Measurements from ENCODE around the gene OXSR1. TPM values are rescaled to one million over a fixed set of nuclear protein-coding genes. Genes with fewer than 3 reads are reported as not detected.

Gene OXSR1
- total RNA-seq, 1 donor from 2014 or later, result 95.3 TPM

DNA sequence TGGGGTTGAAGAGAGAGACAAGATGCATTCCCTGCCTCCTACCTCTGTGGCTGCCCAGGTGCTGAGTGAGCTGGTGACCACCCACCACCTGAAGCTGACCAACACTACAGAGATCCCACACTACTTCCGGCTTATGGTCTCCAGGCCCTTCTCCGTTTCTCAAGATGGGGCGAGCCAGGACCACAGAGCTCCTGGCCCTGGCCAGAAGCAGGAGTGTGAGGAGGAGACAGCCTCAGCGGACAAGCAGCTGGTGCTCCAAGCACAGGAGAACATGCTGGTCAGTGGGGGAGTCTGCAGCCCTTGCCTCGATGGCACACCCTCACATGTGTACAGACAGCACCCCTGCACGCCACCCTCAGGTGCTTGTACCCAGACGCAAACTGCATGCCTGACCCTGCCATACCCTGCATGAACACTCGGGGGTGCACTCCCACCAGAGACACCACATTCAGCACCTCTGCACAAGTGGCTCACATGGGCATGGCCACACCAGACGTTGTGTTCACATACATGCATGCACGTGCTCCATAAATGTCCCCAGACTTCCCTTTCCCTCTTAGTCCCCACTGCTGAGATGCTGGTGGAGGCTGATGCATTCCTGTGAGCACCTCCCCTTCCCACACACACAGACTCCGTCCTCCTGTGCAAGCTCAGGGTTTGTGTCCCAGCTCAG lies 47.5 kb upstream of the OXSR1 start:
- DNase-seq (ENCODE audit: low read depth) (peak; percentile 57), FAIRE-seq (peak; percentile 43)
- H3K27me3 ChIP-seq (ENCODE audit: control insufficient read depth, insufficient read depth, low read length), result no peaks in the 10 kb centered on the region
- TF ChIP-seq, protein P1, sequence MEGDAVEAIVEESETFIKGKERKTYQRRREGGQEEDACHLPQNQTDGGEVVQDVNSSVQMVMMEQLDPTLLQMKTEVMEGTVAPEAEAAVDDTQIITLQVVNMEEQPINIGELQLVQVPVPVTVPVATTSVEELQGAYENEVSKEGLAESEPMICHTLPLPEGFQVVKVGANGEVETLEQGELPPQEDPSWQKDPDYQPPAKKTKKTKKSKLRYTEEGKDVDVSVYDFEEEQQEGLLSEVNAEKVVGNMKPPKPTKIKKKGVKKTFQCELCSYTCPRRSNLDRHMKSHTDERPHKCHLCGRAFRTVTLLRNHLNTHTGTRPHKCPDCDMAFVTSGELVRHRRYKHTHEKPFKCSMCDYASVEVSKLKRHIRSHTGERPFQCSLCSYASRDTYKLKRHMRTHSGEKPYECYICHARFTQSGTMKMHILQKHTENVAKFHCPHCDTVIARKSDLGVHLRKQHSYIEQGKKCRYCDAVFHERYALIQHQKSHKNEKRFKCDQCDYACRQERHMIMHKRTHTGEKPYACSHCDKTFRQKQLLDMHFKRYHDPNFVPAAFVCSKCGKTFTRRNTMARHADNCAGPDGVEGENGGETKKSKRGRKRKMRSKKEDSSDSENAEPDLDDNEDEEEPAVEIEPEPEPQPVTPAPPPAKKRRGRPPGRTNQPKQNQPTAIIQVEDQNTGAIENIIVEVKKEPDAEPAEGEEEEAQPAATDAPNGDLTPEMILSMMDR (IDR thresholded peaks at IDR 0.05; ENCODE audit: insufficient read depth, low read length, severe bottlenecking), result peak; percentile 94
- H3K4me3 ChIP-seq (ENCODE audit: low read depth, low read length), result no peak overlapping the region
- peaks cover 15% of the 10 kb centered on the region for H3K36me3 ChIP-seq (ENCODE audit: control insufficient read depth, insufficient read depth, low read length)

DNA sequence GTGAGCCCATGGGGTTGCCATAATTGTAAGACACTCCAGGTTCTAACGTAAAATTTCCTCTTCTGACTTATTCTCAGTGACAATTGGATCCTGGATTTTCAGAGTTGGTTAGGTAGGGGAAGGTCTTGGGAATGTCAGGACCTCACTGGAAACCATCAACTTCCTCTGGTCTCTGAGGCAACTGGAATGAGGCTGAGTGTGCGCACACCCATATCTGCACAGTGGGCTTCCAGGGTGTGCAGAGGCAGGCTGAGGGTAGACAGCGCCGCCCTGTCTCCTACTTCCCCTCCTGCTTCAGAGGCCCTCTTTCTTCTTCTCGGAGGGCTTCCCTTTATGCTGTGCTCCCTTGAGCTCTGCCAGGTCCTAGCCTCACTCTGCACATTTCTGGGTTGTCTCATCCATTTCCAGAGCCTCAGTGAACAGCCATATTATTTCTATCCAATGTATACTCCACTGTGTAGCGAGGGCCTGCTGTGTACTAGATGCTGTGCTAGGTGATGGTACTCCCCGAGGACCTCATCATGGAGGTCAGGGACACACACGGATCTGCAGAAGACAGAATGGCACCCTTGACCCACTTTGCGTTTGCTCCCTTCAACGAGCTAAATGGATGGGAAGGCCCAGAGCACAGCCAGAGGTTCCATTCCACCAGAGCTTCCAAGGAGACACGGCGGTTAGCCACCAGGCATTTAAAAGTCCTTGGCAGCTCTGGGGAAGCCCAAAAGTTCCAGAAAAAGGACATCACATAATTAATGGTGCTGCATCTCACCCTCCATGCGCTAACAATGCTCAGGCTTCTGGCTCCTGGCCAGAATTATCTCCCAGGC lies 46.7 kb upstream of the OXSR1 start:
- DNase-seq (ENCODE audit: low read depth) (no peak), FAIRE-seq (no peak)
- H3K27me3 ChIP-seq (ENCODE audit: control insufficient read depth, insufficient read depth, low read length), result no peaks in the 10 kb centered on the region
- peaks cover 18% of the 10 kb centered on the region for H3K36me3 ChIP-seq (ENCODE audit: control insufficient read depth, insufficient read depth, low read length)
- H3K4me3 ChIP-seq (ENCODE audit: low read depth, low read length), result no peak overlapping the region
- TF ChIP-seq, protein P1 (IDR thresholded peaks at IDR 0.05; ENCODE audit: insufficient read depth, low read length, severe bottlenecking), result no peak

DNA sequence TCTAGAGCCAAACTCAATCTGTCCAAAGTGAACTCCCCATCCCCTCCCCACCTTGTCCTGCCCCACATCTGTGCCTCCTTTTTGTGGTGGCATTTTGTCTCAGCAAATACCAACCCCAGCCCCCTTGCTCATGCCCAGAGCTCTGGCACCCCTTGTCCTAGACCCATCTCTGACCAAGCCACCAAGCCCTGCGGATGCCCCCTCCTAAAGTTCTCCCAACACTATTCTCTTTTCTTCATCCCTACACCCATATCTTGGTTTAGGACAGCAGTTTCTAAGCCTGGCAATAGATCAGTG lies 46.1 kb upstream of the OXSR1 start:
- Histone ChIP-seq H3K4me3 (ENCODE audit: low read depth, low read length) (no peak overlapping the region), H3K27me3 (ENCODE audit: control insufficient read depth, insufficient read depth, low read length) (no peaks in the 10 kb centered on the region), H3K36me3 (ENCODE audit: control insufficient read depth, insufficient read depth, low read length) (peaks cover 18% of the 10 kb centered on the region)
- DNase-seq (ENCODE audit: low read depth), result no peak
- TF ChIP-seq, protein P1 (IDR thresholded peaks at IDR 0.05; ENCODE audit: insufficient read depth, low read length, severe bottlenecking), result no peak
- no peak for FAIRE-seq

DNA sequence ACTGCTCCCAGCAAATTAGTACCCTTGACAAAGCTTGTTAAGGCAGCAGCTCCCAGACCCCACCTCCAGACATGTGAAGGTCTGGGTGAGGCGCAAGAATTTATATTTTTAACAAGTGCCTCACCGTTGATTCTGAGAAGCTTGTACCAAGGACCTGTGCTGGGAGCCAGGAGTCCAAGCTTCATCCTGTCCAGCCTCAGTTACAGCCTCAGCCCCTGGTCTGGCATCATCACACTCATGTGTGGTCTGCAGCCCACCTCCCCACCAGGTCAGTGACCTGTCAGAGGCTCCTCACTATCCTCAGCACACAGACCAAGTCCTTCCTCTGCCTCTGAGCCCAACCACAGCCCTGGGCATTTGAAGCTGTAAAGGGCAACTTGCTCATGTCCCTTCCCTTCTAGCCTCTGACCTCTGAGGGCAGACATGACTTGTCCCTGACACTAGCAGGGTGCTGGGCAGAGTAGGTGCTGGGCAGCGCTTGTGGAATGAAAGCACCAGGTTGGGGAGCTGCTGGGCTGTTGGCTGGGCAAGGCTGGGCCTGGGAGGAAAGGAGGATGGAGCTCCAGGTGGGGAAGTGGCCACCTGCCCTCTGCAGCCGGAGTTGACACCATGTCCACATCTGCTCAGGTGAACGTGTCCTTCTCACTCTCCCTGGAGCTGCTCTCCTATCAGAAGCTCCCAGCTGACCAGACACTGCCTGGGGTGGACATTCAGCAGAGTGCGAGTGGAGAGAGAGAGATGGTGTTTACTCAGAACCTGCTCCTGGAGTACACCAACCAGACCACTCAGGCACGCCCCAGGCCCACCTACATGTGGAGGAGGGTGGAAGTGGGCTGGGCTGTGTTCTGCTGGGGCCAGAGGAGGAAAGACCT lies 45.3 kb upstream of the OXSR1 start:
- FAIRE-seq (no peak), DNase-seq (ENCODE audit: low read depth) (no peak)
- no peak overlapping the region for H3K4me3 ChIP-seq (ENCODE audit: low read depth, low read length)
- H3K27me3 ChIP-seq (ENCODE audit: control insufficient read depth, insufficient read depth, low read length), result no peaks in the 10 kb centered on the region
- TF ChIP-seq, protein P1 (IDR thresholded peaks at IDR 0.05; ENCODE audit: insufficient read depth, low read length, severe bottlenecking), result no peak
- peaks cover 18% of the 10 kb centered on the region for H3K36me3 ChIP-seq (ENCODE audit: control insufficient read depth, insufficient read depth, low read length)

DNA sequence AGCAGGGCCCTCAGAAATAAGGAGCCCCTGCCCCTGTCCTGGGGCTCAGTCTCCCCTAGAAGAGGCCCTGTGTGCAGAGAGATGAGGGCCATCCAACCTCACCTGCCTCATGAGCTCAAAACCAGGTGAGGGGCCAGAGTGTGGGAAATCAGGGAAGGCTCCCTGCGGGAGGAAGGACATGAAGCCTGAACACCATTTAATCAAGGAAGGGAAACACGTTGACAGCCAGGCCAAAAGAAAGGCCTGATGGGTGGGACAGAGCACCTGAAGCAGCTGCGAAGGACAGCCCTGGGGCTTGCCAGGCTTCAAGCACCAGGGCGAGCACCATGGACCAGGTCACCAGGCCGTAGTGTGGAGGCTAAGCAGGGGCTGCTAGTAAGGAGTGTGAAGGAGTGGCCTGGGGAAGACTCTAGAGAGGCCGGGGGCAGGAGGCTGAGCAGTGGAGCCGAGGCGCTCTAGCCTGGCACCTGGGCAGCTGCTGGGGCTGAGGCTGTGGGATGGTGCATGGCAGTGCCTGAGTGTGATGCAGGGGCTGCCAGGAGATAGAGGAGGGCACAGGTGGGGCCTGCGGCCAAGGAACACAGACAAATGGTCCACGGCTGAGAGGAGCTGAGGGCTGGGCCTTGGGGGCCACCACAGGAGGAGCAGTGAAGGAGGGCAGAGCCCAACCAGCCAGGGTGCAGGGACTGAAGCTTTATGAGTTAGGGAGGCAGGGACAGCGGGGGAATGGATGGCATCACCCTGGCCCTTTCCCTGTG lies 44.5 kb upstream of the OXSR1 start:
- peaks cover 23% of the 10 kb centered on the region for H3K36me3 ChIP-seq (ENCODE audit: control insufficient read depth, insufficient read depth, low read length)
- FAIRE-seq (no peak), DNase-seq (ENCODE audit: low read depth) (no peak)
- H3K4me3 ChIP-seq (ENCODE audit: low read depth, low read length), result no peak overlapping the region
- TF ChIP-seq, protein P1 (IDR thresholded peaks at IDR 0.05; ENCODE audit: insufficient read depth, low read length, severe bottlenecking), result no peak
- no peaks in the 10 kb centered on the region for H3K27me3 ChIP-seq (ENCODE audit: control insufficient read depth, insufficient read depth, low read length)

All from bronchial epithelial cell (primary cell).